GM23338 (cell line): Measurements from ENCODE around the gene POU2AF2.

ENCODE experiments used
- CREB1 ChIP-seq: fragments of 250-450 bp; sonication (Bioruptor Pico); IDR thresholded peaks from 2 replicates; pipeline ENCODE4 v1.5.0; 2020; ENCODE audit warnings: low read depth, mild to moderate bottlenecking, moderate library complexity
- CTCF ChIP-seq, 2 experiments: fragments of 200-600 bp in 1 of 2; sonication (generic) in 1 of 2; conservative IDR thresholded peaks; 2 replicates each; pipeline versions ENCODE4 v1.5.1 to v1.6.1; 2016 to 2017; ENCODE audit warnings: antibody characterized with exemption in 2 of 2, low read depth in 2 of 2, mild to moderate bottlenecking in 2 of 2, moderate library complexity in 1 of 2
- ETS1 ChIP-seq: IDR thresholded peaks from 2 replicates; pipeline ENCODE4 v1.6.1; 2016; ENCODE audit warnings: antibody characterized with exemption
- EZH2 ChIP-seq: fragments of 200-600 bp; sonication (generic); IDR thresholded peaks from one replicate; pipeline ENCODE4 v1.8.0; 2017; ENCODE audit warnings: antibody characterized with exemption, mild to moderate bottlenecking, low read depth; ENCODE audit not compliant: unreplicated experiment
- EZH2phosphoT487 ChIP-seq: fragments of 200-600 bp; sonication (generic); IDR thresholded peaks from one replicate; pipeline ENCODE4 v1.8.1; 2018; ENCODE audit warnings: antibody characterized with exemption; ENCODE audit not compliant: unreplicated experiment
- JUNB ChIP-seq: IDR thresholded peaks from one replicate; pipeline ENCODE4 v1.6.1; 2016; ENCODE audit warnings: antibody characterized with exemption; ENCODE audit not compliant: unreplicated experiment
- NANOG ChIP-seq: IDR thresholded peaks from 2 replicates; pipeline ENCODE4 v1.6.1; 2016; ENCODE audit warnings: antibody characterized with exemption, borderline replicate concordance
- POLR2AphosphoS5 ChIP-seq: IDR thresholded peaks from 2 replicates; pipeline ENCODE4 v1.6.1; 2016; ENCODE audit warnings: antibody characterized with exemption, low read depth
- REST ChIP-seq: IDR thresholded peaks from one replicate; pipeline ENCODE4 v1.6.1; 2018; ENCODE audit warnings: antibody characterized with exemption; ENCODE audit not compliant: unreplicated experiment
- ZNF114 ChIP-seq: fragments of 250-450 bp; sonication (Bioruptor Pico); IDR thresholded peaks from 2 replicates; pipeline ENCODE4 v1.5.0; 2020; ENCODE audit warnings: mild to moderate bottlenecking, moderate library complexity
- ZNF331 ChIP-seq: fragments of 250-450 bp; sonication (Bioruptor Pico); IDR thresholded peaks from 2 replicates; pipeline ENCODE4 v1.5.0; 2020; ENCODE audit warnings: low read depth, mild to moderate bottlenecking, moderate library complexity
- ZNF462 ChIP-seq: fragments of 250-450 bp; sonication (Bioruptor Pico); IDR thresholded peaks from 2 replicates; pipeline ENCODE4 v1.5.0; 2020; ENCODE audit warnings: mild to moderate bottlenecking, moderate library complexity

GRCh38 chr11:111282562-111283075 is 37.1 kb downstream of the POU2AF2 start:
- TF ChIP-seq CTCF (conservative IDR thresholded peaks at IDR 0.05; ENCODE audit: low read depth in 2 of 2) (no peak), REST (no peak), EZH2 (no peak), CREB1 (CRISPR knock-in tag) (no peak), NANOG (no peak), EZH2phosphoT487 (no peak), POLR2AphosphoS5 (no peak), ZNF114 (CRISPR knock-in tag) (no peak), JUNB (no peak), ZNF331 (CRISPR knock-in tag) (no peak), ETS1 (no peak), ZNF462 (CRISPR knock-in tag) (no peak)
